CD4-positive, alpha-beta T cell treated with Interleukin-12 subunit alpha and Interleukin-12 subunit beta, for 1 hour (primary cell): Measurements from ENCODE around the gene RRAD.
"Not testable (repeated sequence)": the region's sequence is repeated elsewhere in the genome, so short reads cannot be mapped to it uniquely, and the experiment has no call there.

Source experiments
- DNase-seq: peaks from one replicate; pipeline ENCODE4 v3.0.0-alpha.2; 2020

The RRAD gene

DNA sequence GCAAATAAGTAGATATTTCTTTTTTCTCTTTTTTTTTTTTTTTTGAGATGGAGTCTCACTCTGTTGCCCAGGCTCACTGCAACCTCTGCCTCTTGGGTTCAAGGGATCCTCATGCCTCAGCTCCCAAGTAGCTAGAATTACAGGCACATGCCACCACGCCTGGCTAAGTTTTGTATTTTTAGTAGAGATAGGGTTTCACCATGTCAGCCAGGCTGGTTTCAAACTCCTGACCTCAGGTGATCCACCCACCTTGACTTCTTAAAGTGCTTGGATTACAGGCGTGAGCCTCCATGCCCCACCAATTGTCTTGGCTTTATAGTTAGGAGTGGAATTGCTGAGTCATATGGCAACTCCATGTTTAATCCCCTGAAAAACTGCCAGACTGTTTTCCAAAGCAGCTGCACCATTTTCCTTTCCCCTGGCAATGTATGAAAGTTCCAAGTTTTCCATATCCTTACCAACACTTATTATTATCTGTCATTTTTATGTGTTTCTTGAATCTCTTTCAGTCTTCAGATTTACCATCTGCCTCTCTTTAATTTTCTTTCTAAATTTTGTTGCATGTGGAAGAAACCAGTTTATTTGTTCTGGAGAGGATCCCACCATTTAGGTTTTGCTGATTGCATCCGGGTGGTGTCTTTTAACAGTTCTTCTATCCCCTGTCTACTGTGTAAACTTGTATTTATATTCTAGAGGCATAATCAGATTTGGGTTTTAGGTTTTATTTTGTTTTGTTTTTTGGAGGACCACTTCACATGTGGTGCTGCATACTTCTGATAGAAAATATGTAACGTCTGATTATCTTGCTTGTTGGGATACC is 25.8 kb upstream of the RRAD start:
- DNase-seq: no peak

DNA sequence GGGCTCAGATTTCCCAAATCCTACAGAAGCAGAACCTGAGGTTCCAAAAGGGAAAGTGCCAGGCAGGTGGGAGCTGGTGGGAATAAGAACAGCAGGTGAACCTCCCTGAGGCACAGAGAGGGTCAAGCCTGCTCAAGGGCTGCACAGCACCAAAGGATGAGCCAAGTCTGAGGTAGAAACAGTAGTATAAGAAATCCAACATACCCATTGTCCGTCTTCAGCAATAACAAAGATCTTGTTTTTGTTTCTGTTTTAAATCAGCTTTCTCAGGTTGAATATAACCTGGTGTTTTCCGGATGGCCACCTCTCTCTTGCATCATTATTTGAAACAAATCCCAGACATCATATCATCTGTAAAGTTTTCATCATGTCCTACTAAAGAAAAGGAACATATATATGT is 25.1 kb upstream of the RRAD start:
- no peak for DNase-seq

DNA sequence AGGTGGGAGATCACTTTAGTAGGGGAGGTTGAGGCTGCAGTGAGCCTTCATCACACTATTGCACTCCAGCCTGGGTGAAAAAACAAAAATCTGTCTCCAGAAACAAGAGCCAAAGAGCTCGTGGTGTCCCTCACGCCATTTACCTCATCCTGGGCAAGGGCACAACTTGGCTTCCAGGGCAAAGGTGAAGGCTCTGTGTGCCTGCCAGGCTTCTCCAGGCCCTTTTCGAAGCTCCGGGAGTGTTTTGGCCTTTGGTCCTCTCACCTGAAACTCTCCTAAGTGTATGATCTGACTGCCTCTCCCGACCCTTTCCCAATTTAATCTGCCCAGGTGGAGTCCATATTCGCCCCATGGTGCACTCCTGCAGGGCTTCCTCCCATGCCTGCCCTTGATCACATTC is 24.1 kb upstream of the RRAD start:
- no peak for DNase-seq

DNA sequence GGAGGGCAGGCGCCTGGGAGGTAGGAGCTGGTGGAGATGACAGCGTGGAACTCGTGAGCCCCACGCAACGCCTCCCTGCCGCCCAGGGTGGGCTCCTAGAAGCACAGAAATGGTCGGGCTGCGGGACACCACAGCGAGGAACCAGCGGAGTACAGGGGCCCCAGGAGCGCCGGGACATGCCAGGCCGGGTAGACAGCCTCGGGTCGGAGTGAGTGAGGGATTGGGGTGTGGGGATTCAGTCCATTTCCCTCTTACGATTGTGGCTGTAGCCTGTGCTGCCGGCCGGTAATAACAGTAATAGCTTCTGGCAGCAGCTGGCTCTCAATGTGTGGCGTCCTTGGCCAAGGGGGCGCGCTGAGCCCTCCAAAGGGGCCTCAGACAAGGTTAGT is 23.5 kb upstream of the RRAD start:
- no peak for DNase-seq

DNA sequence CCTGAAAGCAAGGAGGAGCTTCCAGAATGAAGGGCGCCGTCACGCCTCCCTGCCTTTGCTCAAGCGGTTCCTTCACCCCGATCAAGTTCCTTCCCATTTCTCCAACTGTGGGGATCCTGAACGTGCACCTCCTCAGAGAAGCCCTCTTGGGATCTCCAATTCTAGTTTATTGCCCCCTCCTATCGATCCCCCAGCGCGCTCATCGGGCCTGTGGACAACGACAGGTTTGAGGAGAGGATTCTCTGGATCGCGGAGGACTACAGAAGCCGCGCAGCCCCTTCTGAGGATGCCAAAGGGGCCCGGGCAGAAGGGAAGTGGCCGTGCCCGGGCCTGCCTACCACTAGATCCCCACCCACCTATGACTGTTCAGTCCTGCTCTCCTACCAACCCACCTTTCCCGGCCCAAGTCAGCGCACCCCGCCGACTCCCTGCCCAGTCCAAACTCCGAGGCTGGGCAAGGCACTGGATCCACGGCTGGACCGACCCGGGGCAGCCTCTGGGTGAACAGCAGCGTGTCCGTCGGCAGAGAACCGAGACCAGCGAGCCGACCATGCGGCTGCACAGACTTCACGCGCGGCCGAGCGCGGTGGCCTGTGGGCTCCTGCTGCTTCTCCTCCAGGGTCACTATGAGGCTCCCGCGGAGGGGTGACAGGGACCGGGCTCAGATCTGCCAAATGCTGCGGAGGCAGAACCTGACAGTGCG is 22.9 kb upstream of the RRAD start:
- DNase-seq: no peak

DNA sequence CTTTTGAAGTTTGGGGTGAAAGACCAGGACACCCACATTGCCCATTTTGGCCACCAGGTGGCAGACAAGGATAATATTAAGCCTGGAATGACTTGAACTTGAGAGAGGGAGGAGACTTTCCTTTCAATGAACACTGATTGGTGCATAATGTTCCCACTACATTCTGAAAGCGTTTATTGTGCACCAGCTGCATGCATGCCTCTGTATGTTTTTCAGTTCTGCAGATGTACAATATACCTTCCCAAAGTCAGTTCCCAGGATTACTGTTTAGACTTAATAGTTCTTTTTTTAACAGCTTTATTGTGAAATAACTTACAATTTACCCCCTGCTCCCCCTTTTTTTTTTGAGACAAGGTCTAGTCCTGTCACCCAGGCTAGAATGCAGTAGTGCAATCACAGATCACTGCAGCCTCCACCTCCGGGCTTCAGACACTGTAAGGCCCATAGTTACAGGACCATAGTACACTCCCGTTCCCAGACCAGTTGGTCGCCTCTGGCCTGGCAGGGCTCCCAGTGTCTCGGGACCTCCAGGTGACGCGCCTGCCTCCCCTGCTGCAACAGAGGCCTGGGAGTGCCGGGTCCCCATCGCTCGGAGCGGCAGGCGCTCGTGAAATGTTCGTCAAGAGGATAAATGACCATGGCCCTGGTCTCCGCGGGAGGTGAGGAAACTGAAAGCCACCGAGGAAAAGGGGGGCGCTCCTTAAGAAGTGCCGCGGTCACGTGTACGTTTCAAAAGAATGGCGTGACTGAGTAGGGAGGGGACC is 22.1 kb upstream of the RRAD start:
- DNase-seq: peak; percentile 86

DNA sequence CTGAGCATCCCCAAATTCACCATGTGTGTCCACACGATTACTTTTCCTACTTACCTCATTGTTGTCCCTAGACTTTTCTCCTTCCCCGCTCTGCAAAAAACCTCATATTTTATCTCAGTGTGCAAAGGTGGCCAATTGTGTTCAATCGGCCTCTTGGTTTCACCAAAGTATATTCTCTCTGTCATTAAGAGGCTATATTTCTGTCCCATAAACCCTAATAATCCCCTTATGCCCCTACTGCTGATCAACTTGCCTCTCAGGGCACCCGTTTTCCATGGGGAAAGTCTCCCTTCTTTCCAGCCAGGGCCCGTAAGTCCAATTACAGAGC is 21.6 kb upstream of the RRAD start:
- no peak for DNase-seq

DNA sequence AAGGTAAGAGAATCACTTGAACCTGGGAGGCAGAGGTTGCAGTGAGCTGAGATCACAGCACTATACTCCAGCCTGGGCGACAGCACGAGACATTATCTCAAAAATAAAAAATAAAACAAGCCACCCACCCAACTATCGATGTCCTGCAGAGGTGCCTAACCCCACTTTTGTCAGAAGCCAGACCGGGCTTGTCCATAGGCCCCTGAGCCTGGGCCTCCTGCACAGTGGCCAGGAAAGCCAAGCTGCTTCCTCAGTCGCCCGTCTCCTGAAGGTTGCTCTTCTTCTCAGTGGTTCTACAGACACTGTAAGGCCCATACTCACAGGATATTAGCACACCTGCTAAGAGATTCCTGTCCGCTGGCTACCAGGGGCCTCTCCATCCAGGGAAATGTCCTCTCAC is 21.2 kb upstream of the RRAD start:
- DNase-seq: no peak

DNA sequence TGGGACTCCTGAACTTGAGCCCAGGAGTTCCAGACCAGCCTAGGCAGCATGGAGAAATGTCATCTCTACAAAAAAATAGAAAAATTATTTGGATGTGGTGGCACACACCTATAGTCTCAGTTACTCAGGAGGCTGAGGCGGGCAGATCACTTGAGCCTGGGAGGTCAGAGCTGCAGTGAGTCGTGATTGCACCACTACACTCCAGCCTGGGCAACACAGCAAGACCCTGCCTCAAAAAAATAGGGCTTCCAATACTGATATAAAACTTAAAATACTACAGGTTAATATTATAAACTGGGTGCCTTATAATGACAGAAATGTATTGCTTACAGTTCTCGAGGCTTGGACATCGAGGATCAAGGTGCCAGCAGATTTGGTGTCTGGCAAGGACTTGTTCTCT is 20.6 kb upstream of the RRAD start:
- no peak for DNase-seq

DNA sequence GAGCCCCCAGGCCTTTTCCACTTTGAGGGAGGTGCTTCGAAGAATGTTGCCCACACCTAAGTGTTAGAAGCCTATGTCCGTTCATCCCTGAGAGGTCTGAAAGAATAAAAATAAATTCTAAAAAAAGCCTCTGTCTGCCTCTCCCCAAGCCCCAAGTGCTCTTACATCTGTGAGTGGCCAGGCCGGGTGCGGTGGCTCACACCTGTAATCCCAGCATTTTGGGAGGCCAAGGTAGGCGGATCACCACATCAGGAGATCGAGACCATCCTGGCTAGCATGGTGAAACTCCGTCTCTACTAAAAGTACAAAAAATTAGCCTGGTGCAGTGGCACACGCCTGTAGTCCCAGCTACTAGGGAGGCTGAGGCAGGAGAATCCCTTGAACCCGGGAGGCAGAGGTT is 19.6 kb upstream of the RRAD start:
- not testable (repeated sequence) for DNase-seq

DNA sequence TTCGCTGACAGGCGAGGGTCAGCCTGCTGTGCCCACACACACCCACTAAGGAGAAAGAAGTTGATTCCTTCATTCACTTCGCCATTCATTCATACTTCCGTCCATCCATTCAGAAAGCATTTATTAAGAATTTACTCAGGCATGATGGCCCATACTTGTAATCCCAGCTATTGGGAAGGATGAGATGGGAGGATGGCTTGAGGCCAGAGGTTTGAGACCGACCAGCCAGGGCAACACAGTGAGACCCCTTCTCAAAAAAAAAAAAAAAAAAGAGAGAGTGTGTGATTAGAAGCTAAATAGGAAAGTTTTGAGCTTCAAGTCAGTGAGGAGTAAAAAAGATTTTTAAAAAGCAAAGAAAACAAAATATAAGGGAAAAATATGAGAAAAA is 18.7 kb upstream of the RRAD start:
- no peak for DNase-seq

DNA sequence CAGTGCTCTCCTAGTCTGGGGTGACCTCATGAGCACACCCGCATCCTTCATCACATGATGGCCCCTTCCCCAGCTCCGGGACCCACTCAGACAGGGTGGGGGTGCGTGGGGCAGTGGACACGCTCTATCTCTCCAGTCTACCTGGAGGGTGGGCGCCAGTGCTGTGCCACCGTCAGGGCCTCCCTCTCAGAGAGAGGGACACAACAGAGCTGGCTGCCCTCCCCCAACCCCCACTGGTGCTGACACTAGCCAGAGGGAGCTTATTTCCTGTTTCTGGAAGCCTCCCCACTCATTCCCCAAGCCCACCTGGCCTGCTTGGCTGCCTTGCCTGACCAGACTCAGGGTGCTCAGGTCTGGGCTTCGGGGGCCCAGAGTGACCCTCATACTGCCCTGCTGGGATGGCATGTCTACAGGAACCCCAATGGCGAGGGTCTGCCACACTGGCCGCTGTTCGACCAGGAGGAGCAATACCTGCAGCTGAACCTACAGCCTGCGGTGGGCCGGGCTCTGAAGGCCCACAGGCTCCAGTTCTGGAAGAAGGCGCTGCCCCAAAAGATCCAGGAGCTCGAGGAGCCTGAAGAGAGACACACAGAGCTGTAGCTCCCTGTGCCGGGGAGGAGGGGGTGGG is 18.2 kb upstream of the RRAD start:
- no peak for DNase-seq

DNA sequence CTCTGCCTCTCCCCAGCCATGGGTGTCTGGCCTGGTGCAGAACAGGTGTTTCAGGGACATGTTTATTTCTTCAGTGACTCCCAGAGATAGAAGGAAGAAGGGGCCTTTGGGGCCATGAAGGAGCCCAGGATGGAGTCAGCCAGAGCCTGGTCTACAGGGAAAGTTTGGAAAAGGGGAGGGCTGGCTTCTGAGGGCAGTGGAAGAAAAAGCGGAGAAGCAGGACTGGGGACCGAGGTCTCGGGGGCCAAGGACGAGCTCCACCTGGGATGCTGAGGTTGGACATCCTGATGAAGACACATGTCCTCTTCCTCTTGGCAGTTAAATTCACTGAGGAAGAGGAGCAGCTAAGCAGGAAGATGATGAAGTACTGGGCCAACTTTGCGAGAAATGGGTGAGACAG is 17.6 kb upstream of the RRAD start:
- no peak for DNase-seq

DNA sequence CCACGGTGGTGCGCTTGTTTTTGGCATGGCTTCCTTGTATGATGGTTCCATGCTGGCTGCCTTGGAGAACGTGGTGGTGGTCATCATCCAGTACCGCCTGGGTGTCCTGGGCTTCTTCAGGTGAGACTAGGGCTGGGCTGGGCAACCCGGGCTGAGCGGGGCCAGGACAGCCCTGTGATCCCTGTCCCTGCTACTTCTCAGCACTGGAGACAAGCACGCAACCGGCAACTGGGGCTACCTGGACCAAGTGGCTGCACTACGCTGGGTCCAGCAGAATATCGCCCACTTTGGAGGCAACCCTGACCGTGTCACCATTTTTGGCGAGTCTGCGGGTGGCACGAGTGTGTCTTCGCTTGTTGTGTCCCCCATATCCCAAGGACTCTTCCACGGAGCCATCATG is 14.9 kb upstream of the RRAD start:
- no peak for DNase-seq

DNA sequence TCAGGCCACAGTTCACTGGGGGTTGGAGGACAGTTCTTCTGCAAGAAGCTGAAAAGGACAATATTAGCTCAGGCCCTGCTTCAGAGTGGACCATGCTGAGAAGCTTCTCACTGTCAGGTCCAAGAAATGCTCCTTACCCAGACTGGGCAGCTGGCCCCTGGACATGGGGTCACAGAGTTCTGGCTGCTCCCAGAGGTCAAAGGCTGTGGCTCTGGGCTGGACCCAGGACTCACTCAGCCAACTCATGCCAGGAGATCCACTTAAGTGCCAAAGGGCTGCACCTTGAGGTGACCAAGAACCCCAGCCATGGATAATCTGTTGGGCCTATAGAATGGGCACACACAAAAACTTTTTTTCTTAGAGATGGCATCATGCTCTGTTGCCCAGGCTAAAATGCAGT is 14.0 kb upstream of the RRAD start:
- no peak for DNase-seq

DNA sequence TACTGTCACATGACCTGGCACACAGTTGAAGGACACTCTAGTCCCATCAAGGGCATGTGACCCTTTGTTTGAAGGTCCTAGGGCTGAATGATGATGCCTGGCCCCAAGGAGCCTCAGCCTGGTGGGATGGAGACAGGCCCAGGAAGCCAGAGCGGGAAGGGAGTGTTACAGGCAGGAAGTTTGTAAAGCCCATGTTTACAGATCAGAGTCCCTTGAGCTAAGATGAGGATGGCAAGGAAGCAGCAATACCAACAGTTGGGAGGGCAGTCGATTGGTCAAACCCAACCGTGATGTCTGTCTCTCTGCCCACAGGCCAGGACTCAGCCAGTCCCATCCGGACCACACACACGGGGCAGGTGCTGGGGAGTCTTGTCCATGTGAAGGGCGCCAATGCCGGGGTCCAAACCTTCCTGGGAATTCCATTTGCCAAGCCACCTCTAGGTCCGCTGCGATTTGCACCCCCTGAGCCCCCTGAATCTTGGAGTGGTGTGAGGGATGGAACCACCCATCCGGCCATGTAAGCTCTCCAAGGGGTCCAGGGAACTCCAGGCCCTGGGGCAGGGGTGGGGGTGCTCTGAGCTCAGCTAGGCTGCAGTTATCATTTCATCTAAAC is 12.5 kb upstream of the RRAD start:
- no peak for DNase-seq

DNA sequence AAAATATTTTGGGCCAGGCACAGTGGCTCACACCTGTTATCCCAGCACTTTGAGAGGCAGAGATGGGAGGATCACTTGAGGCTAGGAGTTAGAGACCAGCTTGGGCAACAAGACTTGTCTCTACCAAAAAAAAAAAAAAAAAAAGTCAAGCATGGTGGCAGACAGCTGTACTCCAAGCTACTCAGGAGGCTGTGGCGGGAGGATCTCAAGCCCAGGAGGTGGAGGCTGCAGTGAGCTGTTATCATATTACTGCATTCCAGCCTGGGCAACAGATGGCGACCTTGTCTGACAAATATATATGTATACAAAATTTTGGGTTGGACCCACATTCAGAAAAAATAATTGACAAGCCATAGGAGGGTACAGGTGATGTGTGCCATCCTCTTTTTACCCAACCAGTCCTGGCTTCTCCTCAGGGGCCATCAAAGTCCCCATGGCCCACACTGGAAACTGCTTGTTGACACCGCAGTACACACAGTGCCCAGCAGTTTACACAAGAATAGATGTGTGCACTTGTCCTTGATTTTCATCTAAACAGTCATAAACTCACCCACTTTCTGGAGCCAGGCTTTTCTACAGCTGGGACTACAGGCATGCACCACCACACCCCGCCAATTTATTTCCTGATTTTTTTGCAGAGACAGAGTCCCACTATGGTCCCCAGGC is 11.7 kb upstream of the RRAD start:
- no peak for DNase-seq

DNA sequence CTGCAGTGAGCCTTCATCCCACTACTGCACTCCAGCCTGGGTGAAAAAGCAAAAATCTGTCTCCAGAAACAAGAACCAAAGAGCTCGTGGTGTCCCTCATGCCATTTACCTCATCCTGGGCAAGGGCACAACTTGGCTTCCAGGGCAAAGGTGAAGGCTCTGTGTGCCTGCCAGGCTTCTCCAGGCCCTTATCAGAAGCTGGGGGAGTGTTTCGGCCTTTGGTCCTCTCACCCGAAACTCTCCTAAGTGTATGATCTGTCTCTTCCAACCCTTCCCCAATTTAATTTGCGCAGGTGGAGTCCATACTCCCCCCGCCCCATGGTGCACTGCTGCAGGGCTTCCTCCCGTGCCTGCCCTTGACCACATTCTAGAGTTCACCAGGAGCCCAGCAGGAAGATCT is 11.1 kb upstream of the RRAD start:
- DNase-seq: no peak

DNA sequence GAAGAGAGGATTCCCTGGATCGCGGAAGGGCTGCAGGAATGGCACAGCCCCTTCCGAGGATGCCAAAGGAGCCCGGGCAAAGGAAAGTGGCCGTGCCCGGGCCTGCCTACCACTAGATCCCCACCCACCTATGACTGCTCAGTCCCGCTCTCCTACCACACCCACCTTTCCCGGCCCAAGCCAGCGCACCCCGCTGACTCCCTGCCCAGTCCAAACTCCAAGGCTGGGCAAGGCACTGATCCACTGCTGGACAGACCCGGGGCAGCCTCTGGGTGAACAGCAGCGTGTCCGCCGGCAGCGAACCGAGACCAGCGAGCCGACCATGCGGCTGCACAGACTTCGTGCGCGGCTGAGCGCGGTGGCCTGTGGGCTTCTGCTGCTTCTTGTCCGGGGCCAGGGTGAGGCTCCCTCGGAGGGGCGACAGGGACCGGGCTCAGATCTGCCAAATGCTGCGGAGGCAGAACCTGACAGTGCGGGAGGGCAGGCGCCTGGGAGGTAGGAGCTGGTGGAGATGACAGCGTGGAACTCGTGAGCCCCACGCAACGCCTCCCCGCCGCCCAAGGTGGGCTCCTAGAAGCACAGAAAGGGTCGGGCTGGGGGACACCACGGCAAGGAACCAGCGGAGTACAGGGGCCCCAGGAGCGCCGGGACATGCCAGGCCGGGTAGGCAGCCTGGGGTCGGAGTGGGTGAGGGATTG is 10.1 kb upstream of the RRAD start, which contains the start of gene CES2:
TSS of gene CES2 (plus strand) at position 203 of the 698 bp plus-strand sequence. CDS start at position 323, 120 bp downstream.
- no peak for DNase-seq

DNA sequence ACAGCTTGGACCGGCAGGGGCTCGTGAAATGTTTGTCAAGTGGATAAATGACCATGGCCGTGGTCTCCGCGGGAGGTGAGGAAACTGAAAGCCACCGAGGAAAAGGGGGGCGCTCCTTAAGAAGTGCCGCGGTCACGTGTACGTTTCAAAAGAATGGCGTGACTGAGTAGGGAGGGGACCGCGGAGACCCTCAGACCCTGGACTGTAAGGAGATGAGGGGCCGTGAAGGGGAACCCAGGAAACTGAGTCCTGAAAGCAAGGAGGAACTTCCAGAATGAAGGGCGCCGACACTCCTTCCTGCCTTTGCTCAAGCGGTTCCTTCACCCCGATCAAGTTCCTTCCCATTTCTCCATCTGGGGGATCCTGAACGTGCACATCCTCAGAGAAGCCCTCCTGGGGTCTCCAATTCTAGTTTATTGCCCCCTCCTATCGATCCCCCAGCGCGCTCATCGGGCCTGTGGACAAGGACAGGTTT is 9.5 kb upstream of the RRAD start:
- DNase-seq: not testable (repeated sequence)

DNA sequence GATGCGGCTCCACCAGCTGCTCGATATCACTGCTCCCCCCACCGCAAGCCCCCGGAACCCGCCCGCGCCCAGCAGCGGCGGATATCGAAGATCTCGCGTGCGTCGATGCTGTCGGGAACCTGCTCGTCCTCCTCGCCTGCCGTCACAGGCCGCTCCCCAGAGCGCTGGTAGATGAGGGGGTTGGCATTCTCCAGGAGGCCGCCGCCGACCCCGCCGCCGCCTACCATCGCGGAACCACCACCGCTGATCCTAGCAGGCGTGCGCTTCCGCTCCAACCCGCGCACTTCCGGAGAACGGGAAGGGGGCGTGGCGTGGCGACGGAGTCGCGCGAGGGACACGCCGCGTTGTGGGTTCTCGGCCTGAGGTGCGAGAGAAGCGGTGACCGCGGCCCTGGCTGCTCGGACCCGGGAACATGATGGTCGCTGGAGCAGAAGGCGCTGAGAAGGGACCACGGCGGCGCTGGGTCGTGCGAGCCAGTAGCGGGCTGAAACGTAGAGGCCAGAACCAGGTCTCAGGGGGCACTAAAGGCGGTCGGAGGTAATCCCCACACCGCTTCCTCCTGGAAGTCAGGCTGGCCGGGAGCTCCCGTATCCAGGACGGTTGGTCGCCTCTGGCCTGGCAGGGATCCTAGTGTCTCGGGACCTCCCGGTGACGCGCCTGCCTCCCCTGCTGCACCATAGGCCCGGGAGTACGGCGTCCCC is 9.0 kb upstream of the RRAD start, which contains the start of gene CIAO2B:
TSS of gene CIAO2B (minus strand) at position 265 of the 701 bp plus-strand sequence. CDS start at position 227, 38 bp downstream.
- DNase-seq: peak; percentile 89
